Motor neuron (in vitro differentiated cells): ENCODE measurements around the gene PIGV. TPM values are rescaled to one million over a fixed set of nuclear protein-coding genes. Genes with fewer than 3 reads are reported as not detected.

ENCODE experiments used
- total RNA-seq, 8 experiments: library from RNA; unstranded; fragments of 300-600 nt; gene quantifications; 2 replicates each; pipeline versions ENCODE4 v1.2.3 to v1.2.4, GENCODE V29; 2022

The PIGV gene
- total RNA-seq, 8 experiments from 2014 or later = 8.2 to 26.7 (median 10.3) TPM

Other genes starting within 250 kb of the PIGV start
- 10 to 100 TPM in 7 of 8 experiments, 1 to 10 TPM in 1; 10.0 to 80.0 (median 56.3) TPM for gene ARID1A, start 91.9 kb upstream of the PIGV start, total RNA-seq
- gene ZDHHC18, start 38.7 kb downstream of the PIGV start, total RNA-seq = 10 to 100 TPM in 5 of 8 experiments, 1 to 10 TPM in 3; 5.0 to 25.3 (median 13.4) TPM
- gene SFN, start 75.2 kb downstream of the PIGV start, total RNA-seq = 1 to 10 TPM in 2 of 8 experiments, under 1 TPM in 5, not detected in 1; 0.16 to 1.3 (median 0.75) TPM
- 10 to 100 TPM; 11.5 to 39.5 (median 15.8) TPM for gene GPN2, start 102.3 kb downstream of the PIGV start, total RNA-seq
- gene GPATCH3, start 112.5 kb downstream of the PIGV start, total RNA-seq = 10 to 100 TPM in 7 of 8 experiments, 1 to 10 TPM in 1; 8.6 to 26.2 (median 11.8) TPM
- under 1 TPM in 1 of 8 experiments, not detected in 7; 0.24 TPM for gene NR0B2, start 126.0 kb downstream of the PIGV start, total RNA-seq
- gene NUDC, start 133.8 kb downstream of the PIGV start, total RNA-seq = 100 to 1,000 TPM in 2 of 8 experiments, 10 to 100 TPM in 6; 63.9 to 122 (median 79.8) TPM
- under 1 TPM in 6 of 8 experiments, not detected in 2; 0.16 to 0.71 (median 0.27) TPM for gene KDF1, start 172.5 kb downstream of the PIGV start, total RNA-seq
- 10 to 100 TPM in 4 of 8 experiments, 1 to 10 TPM in 4; 4.5 to 32.1 (median 15.9) TPM for gene TRNP1, start 205.7 kb downstream of the PIGV start, total RNA-seq
- 10 to 100 TPM in 2 of 8 experiments, 1 to 10 TPM in 4, under 1 TPM in 2; 0.60 to 41.3 (median 1.4) TPM for gene TENT5B, start 224.9 kb downstream of the PIGV start, total RNA-seq